Measurements from ENCODE around the gene NFKBIE. TPM values are rescaled to one million over a fixed set of nuclear protein-coding genes. Genes with fewer than 3 reads are reported as not detected.

The NFKBIE gene
- total and polyA plus RNA-seq, 9 of the 15 experiments (the other 6 are each of a cell fraction or from before 2014, with no cell fraction given): 2.1 to 16.4 (median 11.7) TPM

GRCh38 chr6:44222486-44223318, 42.6 kb downstream of the NFKBIE start (continued):
- TF ChIP-seq, protein P1, sequence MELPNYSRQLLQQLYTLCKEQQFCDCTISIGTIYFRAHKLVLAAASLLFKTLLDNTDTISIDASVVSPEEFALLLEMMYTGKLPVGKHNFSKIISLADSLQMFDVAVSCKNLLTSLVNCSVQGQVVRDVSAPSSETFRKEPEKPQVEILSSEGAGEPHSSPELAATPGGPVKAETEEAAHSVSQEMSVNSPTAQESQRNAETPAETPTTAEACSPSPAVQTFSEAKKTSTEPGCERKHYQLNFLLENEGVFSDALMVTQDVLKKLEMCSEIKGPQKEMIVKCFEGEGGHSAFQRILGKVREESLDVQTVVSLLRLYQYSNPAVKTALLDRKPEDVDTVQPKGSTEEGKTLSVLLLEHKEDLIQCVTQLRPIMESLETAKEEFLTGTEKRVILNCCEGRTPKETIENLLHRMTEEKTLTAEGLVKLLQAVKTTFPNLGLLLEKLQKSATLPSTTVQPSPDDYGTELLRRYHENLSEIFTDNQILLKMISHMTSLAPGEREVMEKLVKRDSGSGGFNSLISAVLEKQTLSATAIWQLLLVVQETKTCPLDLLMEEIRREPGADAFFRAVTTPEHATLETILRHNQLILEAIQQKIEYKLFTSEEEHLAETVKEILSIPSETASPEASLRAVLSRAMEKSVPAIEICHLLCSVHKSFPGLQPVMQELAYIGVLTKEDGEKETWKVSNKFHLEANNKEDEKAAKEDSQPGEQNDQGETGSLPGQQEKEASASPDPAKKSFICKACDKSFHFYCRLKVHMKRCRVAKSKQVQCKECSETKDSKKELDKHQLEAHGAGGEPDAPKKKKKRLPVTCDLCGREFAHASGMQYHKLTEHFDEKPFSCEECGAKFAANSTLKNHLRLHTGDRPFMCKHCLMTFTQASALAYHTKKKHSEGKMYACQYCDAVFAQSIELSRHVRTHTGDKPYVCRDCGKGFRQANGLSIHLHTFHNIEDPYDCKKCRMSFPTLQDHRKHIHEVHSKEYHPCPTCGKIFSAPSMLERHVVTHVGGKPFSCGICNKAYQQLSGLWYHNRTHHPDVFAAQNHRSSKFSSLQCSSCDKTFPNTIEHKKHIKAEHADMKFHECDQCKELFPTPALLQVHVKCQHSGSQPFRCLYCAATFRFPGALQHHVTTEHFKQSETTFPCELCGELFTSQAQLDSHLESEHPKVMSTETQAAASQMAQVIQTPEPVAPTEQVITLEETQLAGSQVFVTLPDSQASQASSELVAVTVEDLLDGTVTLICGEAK (IDR thresholded peaks at IDR 0.05): 0 out of 2 replicates have a peak, but pooled peaks have one; percentile 41
- TF ChIP-seq, protein P1 (CRISPR knock-in tag; IDR thresholded peaks at IDR 0.05): no peak
- TF ChIP-seq SPI1 (IDR thresholded peaks at IDR 0.05; ENCODE audit: borderline replicate concordance, low read depth, low read length): no peak
- no peak for TF ChIP-seq ZNF77 (CRISPR knock-in tag; IDR thresholded peaks at IDR 0.05)
- TF ChIP-seq NRF1 (conservative IDR thresholded peaks at IDR 0.05 in 1 of 2, IDR thresholded peaks at IDR 0.05 in 1 of 2): peak; percentile 73 to 77
- 0 out of 2 replicates have a peak, but pooled peaks have one; percentile 39 for TF ChIP-seq LARP7 (IDR thresholded peaks at IDR 0.05)
- TF ChIP-seq EGR1 (conservative IDR thresholded peaks at IDR 0.05): 0 out of 2 replicates have a peak, but pooled peaks have one; percentile 16
- TF ChIP-seq, protein P2, sequence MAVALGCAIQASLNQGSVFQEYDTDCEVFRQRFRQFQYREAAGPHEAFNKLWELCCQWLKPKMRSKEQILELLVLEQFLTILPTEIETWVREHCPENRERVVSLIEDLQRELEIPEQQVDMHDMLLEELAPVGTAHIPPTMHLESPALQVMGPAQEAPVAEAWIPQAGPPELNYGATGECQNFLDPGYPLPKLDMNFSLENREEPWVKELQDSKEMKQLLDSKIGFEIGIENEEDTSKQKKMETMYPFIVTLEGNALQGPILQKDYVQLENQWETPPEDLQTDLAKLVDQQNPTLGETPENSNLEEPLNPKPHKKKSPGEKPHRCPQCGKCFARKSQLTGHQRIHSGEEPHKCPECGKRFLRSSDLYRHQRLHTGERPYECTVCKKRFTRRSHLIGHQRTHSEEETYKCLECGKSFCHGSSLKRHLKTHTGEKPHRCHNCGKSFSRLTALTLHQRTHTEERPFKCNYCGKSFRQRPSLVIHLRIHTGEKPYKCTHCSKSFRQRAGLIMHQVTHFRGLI (CRISPR knock-in tag; IDR thresholded peaks at IDR 0.05): no peak
- TF ChIP-seq POLR2B (IDR thresholded peaks at IDR 0.05; ENCODE audit: low read depth, partially characterized antibody): no peak
- TF ChIP-seq ZBTB12 (CRISPR knock-in tag; IDR thresholded peaks at IDR 0.05): no peak
- TF ChIP-seq, protein P3, sequence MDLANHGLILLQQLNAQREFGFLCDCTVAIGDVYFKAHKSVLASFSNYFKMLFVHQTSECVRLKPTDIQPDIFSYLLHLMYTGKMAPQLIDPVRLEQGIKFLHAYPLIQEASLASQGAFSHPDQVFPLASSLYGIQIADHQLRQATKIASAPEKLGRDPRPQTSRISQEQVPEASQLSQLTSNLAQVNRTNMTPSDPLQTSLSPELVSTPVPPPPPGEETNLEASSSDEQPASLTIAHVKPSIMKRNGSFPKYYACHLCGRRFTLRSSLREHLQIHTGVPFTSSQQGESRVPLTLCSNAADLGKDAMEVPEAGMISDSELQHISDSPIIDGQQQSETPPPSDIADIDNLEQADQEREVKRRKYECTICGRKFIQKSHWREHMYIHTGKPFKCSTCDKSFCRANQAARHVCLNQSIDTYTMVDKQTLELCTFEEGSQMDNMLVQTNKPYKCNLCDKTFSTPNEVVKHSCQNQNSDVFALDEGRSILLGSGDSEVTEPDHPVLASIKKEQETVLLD (IDR thresholded peaks at IDR 0.05): peak; percentile 71; the same call in 1 of the 2 replicates
- TF ChIP-seq ZNF436 (CRISPR knock-in tag; IDR thresholded peaks at IDR 0.05): no peak
- no peak for TF ChIP-seq ATF1 (CRISPR knock-in tag; IDR thresholded peaks at IDR 0.05)
- TF ChIP-seq ATF1 (tag; IDR thresholded peaks at IDR 0.05): no peak
- peak in 1 of 2 experiments; percentile 54; a peak in 1 of 4 replicates for TF ChIP-seq FOXK2 (conservative IDR thresholded peaks at IDR 0.05 in 1 of 2, IDR thresholded peaks at IDR 0.05 in 1 of 2; ENCODE audit: low read depth in 2 of 2)
